GM21423 (cell line): ENCODE measurements around the gene DPYSL5.

Experiments
- ATAC-seq: cut with Tn5 transposase; IDR thresholded peaks from one replicate; pipeline ENCODE4 v1.9.1; 2021; ENCODE audit warnings: mild to moderate bottlenecking, moderate library complexity; ENCODE audit not compliant: unreplicated experiment

Gene DPYSL5

DNA sequence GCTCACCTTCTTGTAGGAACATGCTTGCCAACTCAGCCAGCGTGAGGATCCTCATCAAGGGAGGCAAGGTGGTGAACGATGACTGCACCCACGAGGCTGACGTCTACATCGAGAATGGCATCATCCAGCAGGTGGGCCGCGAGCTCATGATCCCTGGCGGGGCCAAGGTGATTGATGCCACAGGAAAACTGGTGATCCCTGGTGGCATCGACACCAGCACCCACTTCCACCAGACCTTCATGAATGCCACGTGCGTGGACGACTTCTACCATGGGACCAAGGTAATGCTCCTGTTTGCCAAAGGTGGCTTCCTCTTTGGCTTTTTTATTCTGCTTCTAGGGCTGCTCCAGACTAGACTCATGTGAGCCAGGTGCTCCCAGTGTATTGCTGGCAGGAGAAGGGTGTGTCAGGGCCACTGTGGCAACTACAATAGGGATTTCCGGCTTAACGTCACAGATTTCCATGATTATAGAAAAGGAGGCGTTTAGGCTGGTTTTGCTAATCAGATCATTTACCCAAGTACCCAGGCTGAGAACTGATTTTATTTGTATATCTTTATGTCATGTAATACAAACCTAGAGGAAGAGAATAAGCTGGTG is 50.6 kb downstream of the DPYSL5 start:
- no peak for ATAC-seq

DNA sequence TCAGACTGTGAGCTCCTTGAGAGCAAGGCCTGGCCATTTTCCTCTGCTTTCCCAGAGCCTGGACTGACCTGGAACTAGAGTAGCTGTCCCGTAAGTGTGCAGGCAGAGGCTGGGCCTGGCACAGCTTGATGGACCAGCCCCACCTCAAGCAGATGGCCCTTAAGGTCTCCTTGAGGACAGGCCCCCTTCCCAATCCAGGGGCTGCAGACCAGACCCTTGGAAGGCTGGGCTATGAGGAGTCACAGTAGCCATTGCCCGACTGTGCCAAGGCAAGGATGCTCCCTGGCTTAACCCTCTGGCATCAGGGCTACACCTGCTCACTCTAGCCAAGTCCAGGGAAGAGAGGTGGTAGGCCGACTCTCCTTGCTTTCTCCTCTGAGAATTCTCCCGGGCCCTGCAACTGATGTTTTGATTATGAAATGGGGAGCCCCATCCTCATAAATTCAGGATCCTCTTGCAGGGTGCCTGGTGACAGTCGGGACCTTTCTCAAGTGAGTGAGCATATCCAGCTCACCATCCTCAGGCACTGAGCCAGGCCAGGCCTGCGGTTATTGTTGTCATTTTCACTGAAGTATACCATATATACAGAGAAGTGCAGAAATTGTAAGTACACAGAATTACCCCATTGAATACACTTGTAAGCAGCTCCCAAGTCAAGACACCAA is 51.7 kb downstream of the DPYSL5 start:
- ATAC-seq = no peak

DNA sequence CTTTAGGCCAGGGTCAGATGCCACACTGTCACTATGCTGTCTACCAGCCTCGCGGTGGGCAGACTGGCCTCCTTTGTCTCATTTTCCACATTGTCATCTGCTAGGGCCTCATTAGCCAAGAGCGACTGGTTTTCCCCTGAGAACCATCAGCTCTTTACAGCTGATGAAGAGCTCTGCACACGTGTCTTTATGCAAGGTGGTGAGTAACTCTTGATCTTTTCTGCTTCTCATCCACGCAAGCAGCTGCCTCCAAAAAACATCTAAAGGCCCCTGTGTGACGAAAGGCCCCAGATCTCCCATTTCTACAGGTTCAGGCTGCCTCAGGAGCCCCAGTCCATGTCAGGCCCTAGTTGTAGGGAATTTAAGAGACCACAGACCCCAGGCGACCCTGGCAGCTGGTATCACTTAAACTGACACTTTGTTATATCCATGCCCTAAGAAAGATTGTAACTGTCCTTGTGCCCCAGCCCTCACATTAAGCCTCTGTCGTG is 52.9 kb downstream of the DPYSL5 start:
- ATAC-seq = no peak

DNA sequence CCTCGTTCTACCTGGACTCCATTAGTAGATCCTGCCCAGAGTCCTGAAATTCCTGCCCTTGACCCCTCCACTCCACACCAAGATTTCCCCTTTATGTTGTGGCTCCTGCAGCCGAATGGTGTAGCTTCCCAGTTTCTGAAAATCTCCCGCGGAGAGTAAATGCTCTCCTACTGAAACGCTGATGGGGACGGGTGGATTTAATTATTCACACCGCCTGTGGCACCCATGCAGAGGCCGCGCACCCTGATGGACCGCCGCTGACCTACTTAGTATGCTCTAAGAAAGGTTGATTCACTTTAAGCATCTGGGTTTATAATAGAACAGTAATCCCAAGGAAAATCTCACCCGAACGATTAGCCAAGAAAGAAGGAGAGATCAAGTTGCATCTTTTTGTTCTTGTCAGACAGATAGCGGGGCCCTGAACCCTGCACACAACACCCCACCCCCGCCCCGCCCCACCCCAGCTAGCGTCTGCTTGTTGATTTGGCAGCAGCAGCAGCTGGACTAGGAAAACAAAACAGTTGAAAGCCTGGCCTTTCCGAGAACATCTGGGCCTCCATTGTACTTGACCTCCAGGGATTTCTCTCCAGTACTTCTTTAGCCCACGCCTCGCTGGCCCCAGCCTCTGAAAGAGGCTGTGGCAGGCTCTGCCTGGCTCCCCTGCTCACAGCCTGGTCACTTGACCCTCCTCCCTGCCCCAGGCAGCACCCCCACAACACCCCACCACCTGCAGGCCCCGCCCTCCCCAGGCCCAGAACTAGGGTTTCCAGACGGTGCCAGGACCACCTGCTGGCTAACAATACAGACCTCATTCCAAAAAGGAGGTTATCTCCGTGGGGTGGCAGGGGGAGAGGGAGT is 53.6 kb downstream of the DPYSL5 start:
- no peak for ATAC-seq

DNA sequence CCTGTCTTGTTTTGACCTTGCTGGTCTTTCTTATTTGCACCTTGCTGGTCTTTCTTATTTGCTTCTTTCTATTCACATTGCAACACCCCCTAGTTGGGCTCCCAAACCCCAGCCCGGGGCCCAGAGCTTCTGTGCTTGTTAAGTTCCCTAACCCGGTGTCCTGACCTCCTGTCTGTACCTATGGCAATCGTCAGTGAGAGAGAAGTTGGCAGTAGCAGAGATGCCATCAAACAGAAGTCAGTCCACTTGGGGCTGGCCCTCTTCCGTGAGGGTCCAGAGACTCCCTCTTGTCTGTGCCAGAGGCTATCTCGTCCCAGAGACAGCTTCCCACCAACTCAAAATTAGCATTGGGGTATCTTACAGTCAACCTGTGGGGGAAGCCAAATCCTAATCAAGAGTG is 55.7 kb downstream of the DPYSL5 start:
- ATAC-seq = no peak

DNA sequence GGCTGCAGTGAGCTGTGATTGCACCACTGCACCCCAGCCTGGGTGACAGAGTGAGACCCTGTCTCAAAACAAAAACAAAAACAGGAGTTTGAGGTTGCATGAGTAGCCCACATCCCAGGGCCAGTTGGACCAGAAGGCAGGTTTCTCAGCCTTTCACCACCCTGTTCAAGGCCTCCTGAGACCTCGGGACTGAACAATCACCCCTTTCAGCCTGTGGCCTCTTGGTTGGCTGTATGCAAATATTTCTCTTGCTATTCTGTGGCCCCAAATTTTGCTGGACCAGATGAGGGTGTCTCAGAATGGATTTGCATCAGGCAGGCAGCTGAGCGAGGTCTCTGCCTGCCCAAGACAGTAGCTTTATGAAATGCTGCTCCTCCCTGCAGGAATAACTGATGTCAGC is 56.9 kb downstream of the DPYSL5 start:
- no peak for ATAC-seq

DNA sequence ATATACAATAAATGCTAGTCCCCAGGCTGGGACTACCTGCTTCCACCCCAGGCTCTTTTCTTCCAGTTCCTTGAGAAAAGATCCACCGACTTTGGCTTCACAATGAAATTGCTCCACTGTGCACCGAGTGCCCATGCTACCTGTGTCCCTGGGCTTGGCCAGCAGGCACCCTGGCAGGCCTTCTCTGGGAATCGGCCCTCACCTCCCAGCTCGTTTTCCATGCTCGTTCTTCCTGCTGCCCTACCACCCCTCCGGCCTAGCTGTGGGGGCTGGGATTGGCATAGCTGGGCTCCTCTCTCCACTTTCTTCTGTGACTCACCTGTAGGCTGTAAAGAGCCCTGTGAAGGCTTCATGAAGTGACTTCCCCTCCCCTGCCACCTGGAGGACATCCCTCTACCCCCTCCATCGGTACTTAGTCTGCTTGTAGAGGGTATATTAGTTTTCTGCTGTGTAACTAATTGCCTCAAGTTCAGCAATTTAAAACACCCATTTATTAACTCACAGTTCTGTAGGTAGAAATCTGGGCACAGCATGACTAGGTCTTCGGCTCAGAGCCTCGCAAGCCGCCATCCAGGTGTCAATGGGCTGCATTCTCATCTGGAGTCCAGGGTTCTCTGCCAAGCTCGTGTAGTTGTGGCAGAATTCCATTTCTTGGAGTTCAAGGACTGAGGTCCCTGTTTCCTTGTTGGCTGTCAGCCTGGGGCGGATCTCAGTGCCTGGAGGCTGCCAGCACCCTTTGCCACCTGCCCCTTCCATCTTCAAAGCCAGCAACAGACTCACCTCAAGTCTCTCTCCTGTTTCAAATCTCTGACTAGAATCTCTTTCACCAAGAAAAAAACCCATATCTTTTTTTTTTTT is 57.6 kb downstream of the DPYSL5 start:
- no peak for ATAC-seq

DNA sequence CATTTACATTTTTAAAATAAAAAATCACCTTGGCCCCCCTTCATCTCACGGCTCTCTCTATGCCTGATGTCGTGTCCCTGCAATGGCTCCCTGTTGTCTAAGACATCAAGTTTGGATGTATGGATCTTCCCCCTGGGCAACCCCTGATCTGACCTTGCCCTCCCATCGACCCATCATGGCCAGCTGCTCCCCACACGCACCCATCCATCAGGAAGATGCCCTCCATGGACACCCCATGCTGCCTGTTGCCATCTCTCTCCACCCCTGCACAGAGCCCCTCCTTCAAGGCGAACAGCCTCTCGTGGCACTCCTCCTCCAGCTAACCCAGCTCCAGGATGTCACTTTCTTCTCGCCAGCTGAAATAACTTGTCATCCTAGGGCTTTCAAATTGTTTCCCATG is 59.5 kb downstream of the DPYSL5 start:
- no peak for ATAC-seq

DNA sequence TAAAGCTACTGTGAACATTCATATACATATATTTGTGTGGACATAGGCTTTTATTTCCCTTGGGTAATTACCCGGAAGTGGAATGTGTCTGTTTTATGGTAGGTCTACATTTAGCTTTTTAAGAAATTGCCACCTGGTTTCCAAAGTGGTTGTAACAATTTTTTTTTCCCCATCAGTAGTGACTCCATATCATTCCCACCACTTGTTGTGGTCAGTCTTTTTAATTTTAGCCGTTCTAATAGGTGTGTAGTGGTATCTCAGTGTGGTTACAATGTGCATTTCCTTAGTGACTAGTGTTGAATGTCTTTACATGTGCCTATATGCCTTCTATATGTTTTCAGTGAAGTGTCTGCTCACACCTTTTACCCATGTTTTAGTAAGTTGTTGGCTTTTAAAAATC is 62.2 kb downstream of the DPYSL5 start:
- no peak for ATAC-seq

DNA sequence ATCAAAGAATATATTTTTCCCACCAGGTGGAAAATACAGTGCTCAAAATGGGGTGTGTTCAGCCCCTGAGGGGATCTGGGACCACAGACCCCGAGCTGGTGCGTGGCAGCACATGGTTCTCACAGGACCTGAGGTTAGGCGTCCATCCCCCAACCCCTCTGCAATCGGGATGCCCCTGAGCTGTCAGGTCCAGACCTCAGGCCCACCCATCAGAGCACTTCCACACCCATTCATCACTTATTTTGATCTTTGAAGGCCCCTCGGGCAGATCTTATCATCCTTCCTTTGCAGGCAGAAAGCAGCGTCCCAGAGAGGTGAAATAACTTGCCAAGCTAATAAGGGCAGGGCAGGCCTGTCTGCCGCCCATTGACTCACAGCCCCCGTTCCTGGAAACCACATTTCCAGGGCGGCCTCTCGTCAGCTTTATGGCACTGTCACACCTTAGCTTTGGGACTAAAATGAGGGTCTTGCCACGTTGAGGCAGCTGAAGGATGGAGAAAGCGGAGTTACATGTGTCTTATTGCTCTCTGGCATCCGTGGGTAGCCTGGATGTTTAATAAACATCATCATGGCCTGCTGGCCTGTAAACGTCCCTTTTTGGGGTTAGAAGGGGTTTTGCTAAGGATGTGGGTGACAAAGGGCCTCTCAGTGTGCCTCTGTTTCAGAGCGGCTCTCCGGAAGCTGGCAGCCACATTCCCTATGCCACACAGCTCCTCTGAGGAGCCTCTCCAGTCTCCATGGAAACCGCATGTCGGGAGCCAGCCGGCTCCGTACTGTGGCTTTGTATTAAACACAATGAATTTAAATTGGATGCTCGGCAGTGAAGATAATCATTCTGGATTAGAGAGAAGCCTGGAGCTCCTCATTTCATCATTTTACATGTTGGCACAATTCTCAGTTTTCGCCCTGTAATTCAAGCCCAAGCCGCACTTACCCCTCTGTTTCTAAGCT is 64.3 kb downstream of the DPYSL5 start:
- no peak for ATAC-seq

DNA sequence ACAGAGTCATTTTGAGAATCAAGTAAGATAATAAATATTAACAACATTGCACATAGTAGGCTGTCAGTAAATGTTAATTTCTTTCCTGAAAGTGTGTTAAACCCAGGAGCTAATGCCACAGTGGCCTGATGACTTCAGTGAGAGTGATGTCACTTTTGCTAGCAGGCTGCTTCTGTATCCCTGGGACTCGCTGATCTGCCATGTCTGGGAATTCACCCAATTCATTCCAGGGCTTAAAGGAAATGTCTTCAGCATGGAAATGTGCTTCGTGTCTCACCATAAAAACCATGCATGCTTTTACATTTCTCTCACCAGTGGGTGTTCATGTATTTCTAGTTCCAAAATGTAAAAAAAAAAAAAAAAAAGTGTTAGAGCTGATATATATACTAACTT is 65.7 kb downstream of the DPYSL5 start:
- no peak for ATAC-seq

DNA sequence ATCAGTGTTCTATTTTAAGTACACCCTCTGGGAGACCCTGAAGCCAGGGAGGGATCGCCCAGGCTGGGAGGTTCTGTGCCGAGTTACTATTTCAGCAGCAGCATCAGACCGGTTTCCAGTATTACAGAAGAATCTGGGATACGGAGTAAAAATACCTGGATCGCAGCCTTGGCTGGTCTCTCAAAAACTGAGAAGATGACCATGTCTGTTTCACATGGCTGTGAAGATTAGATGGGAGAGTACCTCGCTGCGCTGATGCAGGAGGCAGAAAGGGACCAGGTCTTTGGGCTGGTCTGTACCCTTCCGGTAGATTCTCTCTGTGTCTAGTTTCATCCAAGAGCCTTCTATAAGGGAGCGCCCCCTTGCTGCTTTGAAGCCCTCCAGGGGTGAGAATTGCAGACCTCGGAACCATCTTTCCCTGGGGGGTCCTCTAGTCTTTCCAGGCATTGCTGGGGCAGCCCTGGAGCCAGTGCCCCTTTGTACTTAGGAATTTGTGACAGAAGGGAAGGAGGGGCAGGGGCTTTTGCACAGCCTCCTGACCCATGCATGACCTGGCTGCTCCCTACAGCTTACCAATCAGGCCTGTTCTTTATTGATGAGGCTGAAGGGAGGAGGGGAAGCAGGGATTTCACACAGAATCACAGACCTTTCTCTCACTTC is 66.2 kb downstream of the DPYSL5 start:
- no peak for ATAC-seq

DNA sequence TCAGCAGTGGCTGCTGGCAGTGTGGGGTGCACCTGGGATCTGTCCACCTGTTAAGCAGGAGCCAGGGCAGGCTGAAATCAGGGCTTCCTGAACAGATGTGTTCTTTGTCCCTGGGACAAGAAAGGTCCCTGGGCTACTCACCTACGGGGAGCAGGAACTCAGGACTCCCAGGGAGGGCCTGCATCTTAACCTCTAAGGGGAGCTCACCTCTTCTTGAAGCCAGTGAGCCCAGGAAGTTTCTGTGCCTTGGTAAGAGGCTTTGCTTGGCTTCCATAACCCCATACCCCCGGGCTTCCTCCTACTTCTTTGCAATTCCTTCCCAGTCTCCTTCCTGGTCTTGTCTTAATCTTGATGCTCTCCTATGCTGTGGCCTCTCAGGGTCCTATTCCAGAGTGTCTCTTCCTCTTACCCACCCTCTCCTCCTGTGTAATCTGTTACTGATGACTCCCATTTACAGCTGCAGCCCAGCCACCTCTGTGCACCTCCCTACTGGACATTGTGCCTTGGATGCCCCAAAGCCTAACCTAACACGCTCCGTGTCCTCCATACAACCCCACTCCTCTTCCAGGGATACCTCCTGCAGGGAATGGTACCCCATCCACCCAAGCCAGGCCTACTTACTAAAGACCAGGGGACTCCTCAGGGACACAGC is 66.9 kb downstream of the DPYSL5 start:
- ATAC-seq = no peak

DNA sequence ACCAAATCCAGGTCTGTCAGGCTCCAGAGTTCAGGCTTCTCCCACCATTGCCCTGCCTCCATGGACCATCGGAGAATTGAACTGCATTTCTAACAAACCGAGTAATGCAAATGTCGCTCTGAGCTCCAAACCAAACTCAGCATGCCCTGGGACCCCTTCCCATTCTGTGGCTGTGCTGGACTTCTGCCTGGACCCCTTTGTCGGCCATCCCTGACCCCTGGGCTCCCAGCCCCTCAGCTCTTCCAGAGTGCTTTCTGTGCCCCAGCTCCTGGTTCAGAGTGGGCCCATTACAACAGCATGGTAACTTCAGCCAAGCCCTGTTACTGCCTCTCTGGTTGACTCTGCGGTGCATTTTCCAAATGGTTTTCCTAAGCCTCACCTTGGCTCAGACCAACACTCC is 67.4 kb downstream of the DPYSL5 start:
- no peak for ATAC-seq

DNA sequence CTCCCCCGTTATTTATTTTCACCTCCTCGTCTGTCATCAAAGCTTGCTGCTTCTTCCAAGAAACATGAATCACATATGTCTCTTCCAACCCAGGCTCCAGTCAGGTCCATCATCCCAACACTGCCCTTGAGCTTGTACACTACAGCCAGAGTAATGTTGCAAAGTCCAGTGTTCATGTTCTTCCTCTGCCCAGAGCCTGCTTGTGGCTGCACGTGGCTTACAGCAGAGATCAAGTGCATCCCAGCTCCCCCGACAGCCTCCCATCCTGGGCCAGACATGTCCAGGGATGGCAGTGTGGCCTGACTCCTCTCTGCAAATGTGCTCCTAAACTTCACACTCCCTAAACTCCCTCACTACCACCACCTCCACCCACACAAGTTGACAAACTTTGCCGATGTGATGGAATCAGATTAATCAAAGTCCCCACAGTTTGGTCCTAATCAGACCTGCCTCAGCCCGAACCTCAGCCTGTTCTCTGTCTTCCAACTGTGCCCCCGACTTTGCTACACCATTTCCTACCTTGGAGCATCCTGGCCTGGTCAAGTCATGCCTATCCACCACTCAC is 68.3 kb downstream of the DPYSL5 start:
- ATAC-seq = no peak

DNA sequence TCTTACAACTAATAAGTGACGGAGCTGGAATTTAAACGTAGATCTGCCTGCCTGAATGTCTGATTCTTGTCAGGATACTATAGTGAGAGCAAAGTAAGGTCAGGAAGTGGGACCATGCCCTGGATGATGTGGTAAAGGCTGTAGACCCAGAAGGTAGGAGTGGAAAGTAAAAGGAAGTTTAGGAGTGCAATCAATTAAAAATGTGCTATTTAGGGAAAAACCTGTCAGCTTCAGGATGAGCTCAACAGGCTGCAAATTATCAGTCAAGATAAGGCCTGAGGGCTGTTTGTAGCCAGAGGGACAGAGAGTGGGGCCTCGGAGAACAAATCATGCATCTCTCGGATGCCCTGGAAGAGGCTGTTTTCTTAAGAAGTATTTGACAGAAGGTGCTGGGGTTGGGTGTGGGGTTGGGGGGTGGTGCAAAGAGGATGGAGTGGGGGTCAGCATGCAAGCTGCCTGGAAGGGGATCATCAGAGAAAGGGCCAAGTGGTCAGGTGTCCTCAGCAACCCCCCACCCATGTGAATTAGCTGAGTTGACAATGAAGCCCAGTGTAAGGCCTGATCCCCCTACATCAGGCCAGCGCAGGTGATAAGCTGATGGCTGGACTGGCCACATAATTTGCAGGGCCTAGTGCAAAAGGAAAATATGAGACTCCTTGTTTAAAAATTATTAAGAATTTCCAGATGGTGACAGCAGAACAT is 69.4 kb downstream of the DPYSL5 start:
- no peak for ATAC-seq

DNA sequence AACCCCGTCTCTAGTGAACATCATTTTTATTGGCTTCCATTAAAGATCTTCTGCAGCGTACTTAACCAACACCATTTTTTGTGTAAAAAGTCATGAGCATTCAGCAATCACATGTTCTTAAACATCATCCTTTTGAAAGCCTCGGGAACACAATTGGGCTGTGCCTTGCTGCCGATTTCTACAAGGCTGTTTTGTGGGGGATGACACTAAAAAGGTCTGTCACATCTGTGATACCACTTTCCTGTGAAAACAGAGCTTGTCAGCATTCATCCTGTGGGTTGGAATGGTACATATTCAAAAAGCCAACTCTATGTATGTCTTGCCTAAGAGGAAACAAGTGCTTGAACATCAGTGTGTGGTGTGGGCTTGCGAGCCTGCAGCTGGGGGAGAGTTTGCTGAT is 73.4 kb downstream of the DPYSL5 start:
- ATAC-seq = no peak
